Body of pancreas (tissue), 4 donors: ENCODE data around the gene SLC25A21.

Experiments used
- POLR2A ChIP-seq, 3 donors: fragments of 450-650 bp; IDR thresholded peaks; one replicate each; pipeline ENCODE4 v1.6.1; 2016; ENCODE audit warnings: antibody characterized with exemption in 3 of 3, mild to moderate bottlenecking in 2 of 3
- TF ChIP-seq, protein P1 (sequence below), 7 experiments: fragments of 450-650 bp in 4 of 7; fragments of 200-600 bp in 3 of 7; sonication (generic) in 3 of 7; IDR thresholded peaks; one replicate each; pipeline ENCODE4 v1.5.1; 2016 to 2019; ENCODE audit warnings: antibody characterized with exemption in 7 of 7

DNA sequence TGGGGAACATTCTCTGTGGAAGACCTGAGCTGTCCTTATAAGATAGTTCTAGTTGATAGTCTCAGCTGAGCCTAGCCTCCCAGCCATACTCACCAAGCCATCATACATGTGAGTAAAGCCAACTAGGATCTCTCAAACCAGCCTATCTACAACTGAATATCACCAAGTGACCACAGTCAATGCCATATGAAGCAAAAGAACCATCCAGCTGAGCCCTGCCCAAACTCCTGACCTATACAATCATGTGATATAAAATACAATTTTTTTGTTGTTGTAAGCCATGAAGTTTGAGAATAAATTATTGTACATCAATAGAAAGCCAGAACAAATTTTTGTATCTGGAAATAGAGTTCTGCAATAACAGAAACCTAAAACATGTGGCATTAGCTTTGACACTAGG is 118.3 kb downstream of the SLC25A21 start:
- TF ChIP-seq, protein P1, sequence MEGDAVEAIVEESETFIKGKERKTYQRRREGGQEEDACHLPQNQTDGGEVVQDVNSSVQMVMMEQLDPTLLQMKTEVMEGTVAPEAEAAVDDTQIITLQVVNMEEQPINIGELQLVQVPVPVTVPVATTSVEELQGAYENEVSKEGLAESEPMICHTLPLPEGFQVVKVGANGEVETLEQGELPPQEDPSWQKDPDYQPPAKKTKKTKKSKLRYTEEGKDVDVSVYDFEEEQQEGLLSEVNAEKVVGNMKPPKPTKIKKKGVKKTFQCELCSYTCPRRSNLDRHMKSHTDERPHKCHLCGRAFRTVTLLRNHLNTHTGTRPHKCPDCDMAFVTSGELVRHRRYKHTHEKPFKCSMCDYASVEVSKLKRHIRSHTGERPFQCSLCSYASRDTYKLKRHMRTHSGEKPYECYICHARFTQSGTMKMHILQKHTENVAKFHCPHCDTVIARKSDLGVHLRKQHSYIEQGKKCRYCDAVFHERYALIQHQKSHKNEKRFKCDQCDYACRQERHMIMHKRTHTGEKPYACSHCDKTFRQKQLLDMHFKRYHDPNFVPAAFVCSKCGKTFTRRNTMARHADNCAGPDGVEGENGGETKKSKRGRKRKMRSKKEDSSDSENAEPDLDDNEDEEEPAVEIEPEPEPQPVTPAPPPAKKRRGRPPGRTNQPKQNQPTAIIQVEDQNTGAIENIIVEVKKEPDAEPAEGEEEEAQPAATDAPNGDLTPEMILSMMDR (IDR thresholded peaks at IDR 0.05): no peak
- no peak for TF ChIP-seq POLR2A (IDR thresholded peaks at IDR 0.05)
